Cerebellar nuclear complex (tissue), 1 donor: ENCODE results near the gene BTBD19.
"Not testable (repeated sequence)": the region's sequence is repeated elsewhere in the genome, so short reads cannot be mapped to it uniquely, and the experiment has no call there.

Source experiments
- DNase-seq, 2 experiments: peaks; one replicate each; lab custom pipeline; 2025; lab: John Stamatoyannopoulos, UW

BTBD19 gene

DNA sequence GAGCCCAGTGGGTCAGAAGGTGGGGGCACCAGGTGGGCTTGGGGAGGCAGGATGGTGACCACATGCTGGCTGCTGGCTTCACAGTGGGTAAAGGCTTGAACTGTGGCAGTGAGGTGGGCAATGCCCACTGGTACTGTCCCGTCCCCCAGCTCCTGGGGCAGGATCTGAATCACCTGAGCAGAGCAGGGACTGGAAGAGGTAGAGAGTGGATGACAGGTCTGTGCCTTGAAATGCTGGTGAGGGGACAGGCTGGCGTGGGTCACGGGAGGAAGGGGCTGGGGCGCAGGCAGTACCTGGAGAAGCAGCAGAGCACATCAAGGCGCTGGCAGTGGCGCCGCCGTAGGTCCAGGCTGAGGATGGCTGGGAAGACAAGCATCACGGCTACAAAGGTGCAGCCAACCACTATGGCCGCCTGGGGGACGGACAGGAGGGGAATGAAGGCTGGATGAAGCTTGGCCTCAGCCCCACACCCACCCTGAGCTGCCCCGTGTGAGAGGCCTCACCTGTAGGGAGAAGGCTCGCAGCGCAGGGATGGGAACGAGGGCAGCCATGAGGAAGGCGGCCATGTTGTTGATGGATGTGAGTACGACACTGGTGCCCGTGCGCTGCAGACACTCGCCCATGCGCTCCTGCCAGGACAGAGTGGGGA lies 19.8 kb downstream of the BTBD19 start:
- no peak for DNase-seq

DNA sequence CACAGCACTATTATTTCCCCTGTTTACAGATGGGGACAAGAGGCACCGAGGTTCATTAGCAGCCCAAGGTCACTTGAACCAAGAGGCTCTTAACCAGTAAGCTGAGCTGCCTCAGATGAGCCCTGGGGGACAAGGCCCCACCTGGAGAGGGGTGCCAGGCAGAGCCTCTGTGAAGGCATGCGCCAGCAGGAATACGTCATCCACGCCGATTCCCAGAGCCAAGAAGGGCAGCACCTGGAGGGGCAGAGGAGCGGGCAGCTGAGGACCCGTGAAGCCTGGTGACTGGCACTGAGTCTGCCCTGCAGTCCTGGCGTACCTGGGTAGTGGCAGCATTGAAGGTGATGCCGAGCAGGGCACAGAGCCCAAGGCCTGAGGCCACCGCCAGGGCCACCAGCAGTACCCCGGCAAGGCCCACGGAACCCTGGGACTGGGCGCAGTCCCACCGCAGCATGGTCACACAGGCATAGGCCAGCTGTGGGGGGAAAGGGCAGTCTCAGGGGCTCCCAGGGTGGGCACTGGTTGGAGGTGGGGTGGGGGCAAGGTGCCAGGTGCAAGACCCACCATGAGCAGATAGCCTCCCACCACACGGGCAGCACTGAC lies 20.6 kb downstream of the BTBD19 start:
- no peak for DNase-seq

DNA sequence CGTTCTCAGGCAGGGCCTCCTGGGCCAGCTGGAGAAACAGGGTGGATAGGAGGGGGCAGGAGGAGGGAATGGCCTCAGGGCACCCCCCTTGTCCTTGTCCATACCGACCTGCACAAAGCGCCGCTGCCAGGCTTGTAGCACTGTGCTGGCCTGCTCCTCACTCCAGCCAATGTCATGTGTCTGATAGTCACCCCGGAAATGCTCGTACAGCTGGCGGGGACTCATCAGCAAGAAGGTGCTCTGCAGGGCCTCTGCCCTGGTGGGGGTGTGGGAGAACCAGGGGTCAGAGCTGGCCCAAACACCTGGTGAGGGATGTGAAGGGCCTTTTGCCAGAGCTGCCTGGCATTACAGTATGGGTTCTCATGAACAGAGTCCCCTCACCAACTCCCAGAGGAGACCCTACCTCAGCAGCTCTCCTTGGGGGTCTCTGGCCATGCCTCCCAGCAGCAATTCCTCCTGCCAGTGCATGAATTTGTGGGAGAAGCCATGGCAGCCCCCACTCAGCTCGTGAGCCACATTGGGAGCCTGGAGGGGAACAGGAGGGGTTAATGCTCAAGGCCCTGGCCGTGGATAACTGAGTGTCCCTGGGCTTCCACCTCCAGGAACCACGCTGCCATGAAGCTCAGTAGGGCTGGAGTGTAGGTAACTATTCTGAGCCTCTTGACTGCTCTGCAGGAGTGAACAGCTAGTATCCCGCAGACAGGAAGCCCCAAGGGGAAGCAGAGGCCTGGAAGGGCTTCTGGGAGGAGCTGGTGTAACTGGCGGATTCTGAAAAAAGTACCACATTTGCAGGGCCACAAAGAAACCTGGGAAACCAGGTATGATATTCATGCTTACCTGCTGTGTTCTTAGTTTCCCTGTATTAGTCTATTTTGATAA lies 21.4 kb downstream of the BTBD19 start:
- no peak for DNase-seq

GRCh38 chr1:44830900-44831304 lies 22.6 kb downstream of the BTBD19 start:
- DNase-seq, result no peak

GRCh38 chr1:44831516-44831915 lies 23.2 kb downstream of the BTBD19 start:
- no peak for DNase-seq

DNA sequence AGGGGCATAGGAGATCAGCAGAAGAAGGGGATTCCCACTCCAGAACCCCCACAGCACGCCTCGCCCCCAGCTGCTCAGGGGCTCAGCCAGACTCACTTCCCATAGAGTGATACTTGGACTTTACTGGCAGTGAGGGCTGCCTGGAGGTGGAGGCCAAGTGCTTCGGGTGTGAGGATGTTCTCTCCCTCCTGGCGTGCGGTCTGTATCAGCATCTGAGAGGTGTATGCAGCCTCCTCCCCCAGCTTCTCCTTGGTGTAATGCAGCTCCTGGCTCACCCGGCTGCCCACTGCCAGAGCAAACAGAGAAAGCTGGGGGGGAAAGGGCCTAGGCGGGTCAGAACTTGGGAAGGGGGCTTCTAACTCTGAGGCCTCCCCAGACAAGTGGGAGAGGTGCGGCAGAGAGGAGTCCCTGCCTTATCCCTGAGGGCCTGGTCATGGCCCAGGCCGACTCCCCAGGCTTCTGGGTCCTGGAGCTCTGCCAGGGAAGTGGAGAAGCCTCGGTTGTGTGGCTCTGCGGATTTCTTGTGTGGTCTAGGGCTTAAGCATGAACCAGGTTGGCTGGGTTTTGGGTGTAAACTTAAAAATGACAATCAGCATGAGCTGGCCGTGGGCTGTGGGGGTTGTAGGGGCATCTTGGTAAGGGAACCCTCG lies 23.9 kb downstream of the BTBD19 start:
- DNase-seq, result no peak

DNA sequence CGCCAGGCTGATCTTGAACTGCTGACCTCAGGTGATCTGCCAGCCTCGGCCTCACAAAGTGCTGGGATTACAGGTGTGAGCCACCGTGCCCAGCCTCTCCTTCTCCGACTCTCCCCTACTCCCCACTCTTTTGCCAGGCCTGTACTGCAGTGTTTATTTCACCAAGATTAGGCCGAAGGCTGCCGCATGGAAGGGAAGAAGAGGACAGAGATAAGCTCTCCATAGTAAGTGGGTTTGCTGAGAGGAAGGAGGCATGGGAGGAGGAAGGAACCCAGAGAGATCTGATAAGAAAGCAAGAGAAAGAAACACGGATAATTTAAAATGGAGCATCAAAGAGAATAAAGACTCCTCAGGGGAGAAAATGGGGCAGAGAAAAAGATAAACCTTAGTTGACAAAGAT lies 26.0 kb downstream of the BTBD19 start:
- DNase-seq, result no peak

DNA sequence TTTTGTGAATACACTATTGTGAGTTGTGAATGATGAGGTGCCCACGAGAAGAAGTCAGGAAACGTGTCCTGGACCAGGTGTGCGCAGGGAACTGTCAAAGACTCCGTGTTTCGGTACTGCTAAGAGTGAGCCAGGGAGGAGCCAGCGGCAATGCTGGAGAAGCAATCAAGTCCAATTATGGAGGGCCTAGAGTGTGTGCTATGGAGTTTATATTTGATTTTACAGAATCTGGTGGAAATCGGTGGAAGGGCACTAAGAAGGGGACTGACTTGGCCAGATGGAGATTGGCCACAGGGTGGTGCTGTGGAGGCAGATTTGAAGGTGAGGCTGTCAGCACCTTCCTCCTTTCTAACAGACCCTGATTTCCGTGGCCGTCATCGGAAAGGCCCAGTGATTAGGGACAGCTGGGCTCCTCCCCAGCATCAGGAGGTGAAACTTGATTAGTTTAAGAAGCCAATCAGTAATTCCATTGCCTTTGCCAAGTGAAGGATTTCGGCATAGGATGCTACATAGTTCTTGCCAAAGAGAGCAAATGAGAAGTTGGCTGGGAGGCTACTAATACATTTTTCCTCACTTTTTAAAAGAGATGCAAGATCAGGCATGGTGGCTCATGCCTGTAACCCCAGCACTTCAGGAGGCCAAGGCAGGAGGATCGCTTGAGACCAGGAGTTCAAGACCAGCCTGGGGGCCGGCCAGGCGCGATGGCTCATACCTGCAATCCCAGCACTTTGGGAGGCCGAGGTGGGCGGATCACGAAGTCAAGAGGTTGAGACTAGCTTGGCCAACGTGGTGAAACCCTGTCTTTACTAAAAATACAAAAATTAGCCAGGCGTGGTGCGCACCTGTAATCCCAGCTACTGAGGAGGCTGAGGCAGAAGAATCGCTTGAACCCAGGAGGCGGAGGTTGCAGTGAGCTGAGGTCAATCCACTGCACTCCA lies 27.7 kb downstream of the BTBD19 start:
- DNase-seq, result peak in 1 of 2 experiments; percentile 60

DNA sequence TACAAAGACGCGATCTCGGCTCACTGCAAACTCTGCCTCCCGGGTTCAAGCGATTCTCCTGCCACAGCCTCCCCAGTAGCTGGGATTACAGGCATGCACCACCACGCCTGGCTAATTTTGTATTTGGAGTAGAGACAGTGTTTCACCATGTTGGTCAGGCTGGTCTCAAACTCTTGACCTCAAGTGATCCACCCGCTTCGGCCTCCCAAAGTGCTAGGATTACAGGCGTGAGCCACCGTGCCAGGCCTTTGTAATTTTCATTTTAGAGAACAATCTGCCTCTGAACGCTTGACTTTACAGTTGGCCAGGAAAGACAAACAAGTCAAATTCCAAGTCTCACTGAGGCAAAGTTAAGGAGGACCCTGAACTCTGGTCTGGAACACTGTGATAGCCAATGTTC lies 30.0 kb downstream of the BTBD19 start:
- not testable (repeated sequence) for DNase-seq

GRCh38 chr1:44839576-44839975 lies 31.3 kb downstream of the BTBD19 start:
- no peak for DNase-seq

DNA sequence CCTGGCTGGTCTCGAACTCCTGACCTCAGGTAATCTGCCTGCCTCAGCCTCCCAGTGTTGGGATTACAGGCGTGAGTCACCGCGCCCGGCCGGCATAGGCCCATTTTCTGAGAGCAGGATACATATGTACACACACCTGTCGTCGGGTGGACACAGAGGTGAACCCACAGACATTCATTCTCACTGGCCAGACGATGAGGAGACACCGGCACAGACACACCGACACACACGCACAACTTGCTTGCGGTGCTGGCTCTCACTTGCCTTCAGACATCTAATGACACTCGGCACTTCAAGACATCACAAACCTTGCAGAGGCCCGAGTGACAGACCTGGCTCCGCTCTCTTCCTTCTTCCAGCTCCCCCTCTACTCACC lies 34.2 kb downstream of the BTBD19 start:
- DNase-seq, result no peak

DNA sequence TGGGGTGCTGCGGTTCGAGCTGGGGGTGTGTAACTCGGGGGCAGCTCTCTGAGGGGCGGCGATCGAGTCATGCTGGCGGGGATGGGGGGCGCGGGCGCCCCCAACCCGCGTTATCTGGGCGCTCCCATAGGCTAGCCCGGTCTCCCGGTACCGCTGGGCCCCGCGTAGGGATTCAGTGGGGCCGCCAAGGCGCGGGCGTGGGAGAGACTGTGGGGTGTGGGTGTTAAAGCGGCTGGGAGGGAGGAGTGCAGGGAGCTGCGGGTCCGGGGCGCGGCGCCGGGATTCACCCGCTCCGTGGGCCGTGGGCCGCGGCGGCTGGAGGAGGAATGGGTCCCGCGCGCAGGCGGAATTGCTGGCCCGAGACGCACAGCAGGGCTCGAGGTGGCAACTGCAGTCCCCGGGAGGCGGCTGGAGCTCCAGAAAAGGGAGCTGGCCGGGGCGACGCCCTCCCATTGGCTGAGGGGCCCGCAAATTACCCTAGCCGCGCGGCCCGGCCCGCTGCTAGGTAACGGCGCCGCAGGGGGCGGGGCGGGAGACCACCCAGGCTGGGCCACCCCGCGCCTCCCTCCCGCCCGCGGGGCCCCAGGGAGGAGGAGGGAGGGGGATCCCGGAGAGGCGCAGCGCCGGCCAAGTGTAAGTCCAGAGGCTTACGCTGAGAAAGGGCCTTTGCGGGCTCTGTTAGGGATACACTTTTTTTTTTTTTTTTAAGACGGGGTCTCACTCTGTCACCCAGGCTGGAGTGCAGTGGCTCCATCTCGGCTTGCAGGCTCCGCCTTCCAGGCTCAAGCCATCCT lies 34.7 kb downstream of the BTBD19 start, which contains the start of gene PTCH2:
PTCH2 (minus strand) TSS at position 392 of the 794 bp plus-strand sequence; CDS start at position 71, 321 bp downstream.
- no peak for DNase-seq

- no peak for DNase-seq
These were observed 38.7 kb downstream of the BTBD19 start for GRCh38 chr1:44846985-44847384.

- no peak for DNase-seq
These were observed 39.5 kb downstream of the BTBD19 start for GRCh38 chr1:44847845-44848244.

DNA sequence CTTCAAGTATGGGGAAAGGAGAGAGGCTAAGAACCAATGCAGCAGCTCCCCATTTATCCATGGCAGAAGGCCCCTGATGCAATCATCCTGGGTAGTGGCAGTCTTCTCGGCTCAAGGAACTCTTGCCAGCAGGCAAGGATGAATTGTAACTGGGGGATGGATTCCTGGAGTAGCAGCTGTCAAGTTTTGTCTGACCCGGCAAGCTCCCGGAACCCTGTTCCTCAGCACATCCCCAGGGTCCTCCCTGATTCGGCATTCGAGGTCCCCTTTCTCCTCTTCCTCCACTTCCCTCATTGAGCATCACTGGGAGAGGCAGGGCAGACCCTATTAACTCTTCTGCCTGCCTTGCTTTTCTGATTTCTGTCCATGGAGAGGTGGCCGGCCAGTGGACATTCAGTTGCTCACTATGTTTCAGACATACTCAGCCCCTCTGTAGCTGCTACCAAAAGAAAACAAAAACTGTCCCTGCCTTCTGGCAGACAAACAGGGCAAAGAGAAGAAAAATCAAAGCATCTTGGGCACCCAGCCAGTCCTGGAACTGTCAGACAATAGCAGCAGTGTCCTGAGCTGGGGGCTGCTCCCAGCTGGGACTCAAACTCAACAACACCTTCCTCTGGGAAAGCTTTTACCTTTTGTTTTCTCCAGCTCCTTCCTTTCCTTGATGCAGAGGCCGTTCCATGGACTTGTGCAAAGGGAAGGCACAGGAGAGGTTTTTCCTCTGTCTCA lies 40.3 kb downstream of the BTBD19 start:
- no peak for DNase-seq

DNA sequence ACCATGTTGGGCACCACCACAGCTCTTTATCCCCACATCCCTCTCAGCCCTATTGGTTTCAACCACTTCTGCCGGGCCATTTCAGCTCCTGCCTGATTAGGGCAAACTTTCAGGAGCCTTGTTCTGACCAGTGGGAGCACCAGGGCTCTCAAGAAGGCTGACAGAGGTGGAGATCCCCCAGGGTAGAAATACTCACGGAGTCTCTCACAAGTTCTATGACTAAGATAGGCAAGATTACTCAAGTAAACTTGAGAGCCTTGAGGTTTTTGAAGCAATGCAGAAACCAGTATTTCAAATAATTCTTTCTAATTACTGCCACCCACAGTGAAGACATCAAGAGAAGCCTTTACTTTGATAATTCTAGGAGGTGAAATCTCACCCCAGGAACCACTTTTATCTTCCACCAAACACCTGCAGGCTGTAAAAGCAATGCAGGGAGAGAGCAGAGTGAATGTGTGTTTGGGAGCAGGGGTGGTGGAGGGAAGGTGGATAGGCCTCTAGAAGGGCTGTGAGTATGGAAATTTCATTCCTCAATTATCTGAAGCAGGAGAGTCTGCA lies 41.3 kb downstream of the BTBD19 start:
- DNase-seq, result no peak

DNA sequence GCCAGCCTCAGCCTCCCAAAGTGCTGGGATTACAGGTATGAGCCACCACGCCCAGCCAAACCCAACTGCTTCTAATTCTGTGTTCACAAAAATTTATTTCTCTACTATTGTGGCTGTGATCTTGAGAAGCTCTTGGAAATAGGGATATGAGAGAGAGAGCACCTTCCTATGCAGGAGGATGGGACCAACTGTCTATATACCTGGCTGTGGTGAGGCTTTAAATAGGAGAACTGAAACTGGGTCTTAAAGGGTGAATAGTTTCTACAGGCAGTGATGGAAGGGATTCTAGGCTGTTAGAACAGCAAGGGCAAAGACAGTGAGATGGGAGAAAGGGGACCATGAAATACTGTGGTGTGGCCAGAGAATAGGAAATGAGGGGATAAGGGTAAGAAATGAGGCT lies 43.0 kb downstream of the BTBD19 start:
- DNase-seq, result no peak

DNA sequence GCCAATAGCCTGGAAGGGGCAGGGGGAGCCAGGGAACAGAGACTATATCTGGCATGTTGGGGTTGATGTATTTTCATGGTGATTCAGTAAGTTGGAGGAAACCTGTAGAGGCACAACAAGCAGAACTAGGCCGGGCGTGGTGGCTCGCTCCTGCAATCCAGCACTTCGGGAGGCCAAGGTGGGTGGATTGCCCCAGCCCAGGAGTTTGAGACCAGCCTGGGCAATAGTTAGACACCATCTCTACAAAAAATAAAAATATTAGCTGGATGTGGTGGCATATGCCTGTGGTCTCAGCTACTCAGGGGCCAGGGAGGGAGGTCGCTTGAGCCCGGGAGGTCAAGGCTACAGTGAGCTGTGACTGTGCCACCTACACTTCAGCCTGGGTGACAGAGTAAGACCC lies 44.9 kb downstream of the BTBD19 start:
- no peak for DNase-seq

DNA sequence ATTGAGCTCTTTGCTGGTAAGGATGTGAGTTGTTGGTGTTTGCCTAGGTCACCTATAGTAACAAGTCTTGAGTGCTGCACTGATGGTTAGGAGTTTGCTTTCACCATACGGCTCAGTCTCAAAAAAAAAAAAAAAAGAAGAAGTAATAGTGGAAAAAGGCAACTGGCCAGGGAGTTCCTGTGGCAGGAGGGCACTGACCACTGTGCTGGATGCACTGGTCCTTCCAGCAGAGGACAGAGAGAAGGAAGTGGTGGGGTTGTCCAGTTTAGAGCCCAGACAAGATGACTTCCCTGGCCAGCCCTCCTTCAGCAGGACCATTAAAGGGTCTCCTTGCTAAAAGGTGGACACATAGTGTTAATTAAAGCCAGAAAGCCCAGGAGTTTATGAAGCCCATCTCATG lies 46.6 kb downstream of the BTBD19 start:
- DNase-seq, result no peak

- DNase-seq, result no peak
These were observed 47.4 kb downstream of the BTBD19 start for GRCh38 chr1:44855742-44856141.
